ENCODE data around the gene SLAMF1. TPM values are rescaled to one million over a fixed set of nuclear protein-coding genes. Genes with fewer than 3 reads are reported as not detected.

SLAMF1 gene
- total RNA-seq, 6 donors from 2014 or later, result 0.11 to 3.9 (median 1.5) TPM

DNA sequence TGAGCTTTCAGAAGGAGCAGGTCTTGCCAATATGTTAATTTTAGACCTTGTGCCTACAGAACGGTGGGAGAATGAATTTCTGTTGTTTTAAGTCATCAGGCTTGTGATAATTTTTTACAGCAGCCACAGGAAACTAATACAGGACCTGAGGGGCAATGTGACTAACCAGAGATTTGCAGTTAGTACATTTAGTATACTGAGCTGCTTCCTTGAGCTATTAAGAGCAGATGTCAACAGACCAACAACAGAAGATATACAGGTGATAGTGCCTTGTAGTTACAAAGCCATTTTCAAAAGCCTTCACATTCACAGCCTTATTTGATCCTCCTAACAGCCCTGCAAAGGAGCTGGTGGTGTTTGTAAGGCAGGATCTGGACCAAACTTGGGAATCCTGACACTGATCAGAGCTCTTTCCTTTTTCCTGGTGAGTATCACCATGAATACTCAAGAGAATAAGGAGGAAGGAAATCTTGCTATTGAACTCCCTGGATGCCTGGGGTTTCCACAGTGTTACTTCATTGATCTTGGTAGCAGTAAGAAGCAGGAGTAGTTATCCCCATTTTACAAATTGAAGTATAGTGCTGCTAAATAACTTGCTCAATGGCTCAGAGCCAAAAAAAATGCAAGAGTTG is 4.7 kb upstream of the SLAMF1 start:
- 10 to 35% methylated on average over 1 of the region's 1 CpG for WGBS, 2 donors
- H3K27ac ChIP-seq, result peak overlapping the region in 1 of 4 donors; percentile 48
- peaks cover 14 to 25% (median 20%) of the 10 kb centered on the region in 4 donors for H3K4me1 ChIP-seq
- TF ChIP-seq EP300 (IDR thresholded peaks at IDR 0.05), result no peak
- TF ChIP-seq POLR2AphosphoS5 (IDR thresholded peaks at IDR 0.05), result no peak
- TF ChIP-seq POLR2A (IDR thresholded peaks at IDR 0.05), result no peak
- TF ChIP-seq, protein P1, sequence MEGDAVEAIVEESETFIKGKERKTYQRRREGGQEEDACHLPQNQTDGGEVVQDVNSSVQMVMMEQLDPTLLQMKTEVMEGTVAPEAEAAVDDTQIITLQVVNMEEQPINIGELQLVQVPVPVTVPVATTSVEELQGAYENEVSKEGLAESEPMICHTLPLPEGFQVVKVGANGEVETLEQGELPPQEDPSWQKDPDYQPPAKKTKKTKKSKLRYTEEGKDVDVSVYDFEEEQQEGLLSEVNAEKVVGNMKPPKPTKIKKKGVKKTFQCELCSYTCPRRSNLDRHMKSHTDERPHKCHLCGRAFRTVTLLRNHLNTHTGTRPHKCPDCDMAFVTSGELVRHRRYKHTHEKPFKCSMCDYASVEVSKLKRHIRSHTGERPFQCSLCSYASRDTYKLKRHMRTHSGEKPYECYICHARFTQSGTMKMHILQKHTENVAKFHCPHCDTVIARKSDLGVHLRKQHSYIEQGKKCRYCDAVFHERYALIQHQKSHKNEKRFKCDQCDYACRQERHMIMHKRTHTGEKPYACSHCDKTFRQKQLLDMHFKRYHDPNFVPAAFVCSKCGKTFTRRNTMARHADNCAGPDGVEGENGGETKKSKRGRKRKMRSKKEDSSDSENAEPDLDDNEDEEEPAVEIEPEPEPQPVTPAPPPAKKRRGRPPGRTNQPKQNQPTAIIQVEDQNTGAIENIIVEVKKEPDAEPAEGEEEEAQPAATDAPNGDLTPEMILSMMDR (IDR thresholded peaks at IDR 0.05), result no peak
- H3K36me3 ChIP-seq, result no peaks in the 10 kb centered on the region
- no peak for ATAC-seq (ENCODE audit: low FRiP score in 2 of 2)
- no peaks in the 10 kb centered on the region for H3K9me3 ChIP-seq
- no peaks in the 10 kb centered on the region for H3K27me3 ChIP-seq
- no peak overlapping the region for H3K4me3 ChIP-seq
- DNase-seq, result no peak

DNA sequence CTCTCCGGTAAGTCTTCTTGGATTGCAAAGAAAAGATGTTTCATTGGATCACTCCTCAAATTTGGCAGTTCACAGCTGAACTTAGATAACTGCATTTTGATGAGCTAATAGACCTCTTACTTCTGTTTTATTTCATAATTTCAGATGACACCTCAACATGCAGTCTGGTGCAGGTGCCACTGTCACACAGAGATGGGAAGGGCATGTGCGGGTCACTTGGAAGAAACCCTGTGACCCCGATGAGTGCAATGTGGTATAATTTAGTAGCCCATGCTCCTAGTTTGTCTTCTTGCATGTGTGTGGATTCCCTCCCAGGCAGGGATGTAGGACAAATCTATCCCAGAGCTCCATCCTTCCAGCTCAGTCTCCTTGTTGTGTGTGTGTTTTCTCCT is 481 bp upstream of the SLAMF1 start:
- WGBS, 2 donors, result 71 to 77% methylated on average over 3 of the region's 3 CpGs
- TF ChIP-seq POLR2AphosphoS5 (IDR thresholded peaks at IDR 0.05) (no peak), POLR2A (IDR thresholded peaks at IDR 0.05) (no peak), EP300 (IDR thresholded peaks at IDR 0.05) (no peak)
- TF ChIP-seq, protein P1 (IDR thresholded peaks at IDR 0.05), result no peak
- DNase-seq (no peak), ATAC-seq (ENCODE audit: low FRiP score in 2 of 2) (no peak)
- Histone ChIP-seq H3K27me3 (no peaks in the 10 kb centered on the region), H3K4me1 (peaks cover 12 to 23% (median 17%) of the 10 kb centered on the region in 4 donors), H3K27ac (peak overlapping the region in 3 of 4 donors; percentile 13 to 60 (median 57)), H3K36me3 (no peaks in the 10 kb centered on the region), H3K9me3 (no peaks in the 10 kb centered on the region), H3K4me3 (peak overlapping the region in 3 of 4 donors; percentile 10 to 29 (median 25))

- Histone ChIP-seq H3K4me1 (peaks cover 3 to 14% (median 8%) of the 10 kb centered on the region in 4 donors), H3K9me3 (no peaks in the 10 kb centered on the region), H3K4me3 (peak overlapping the region in 3 of 4 donors; percentile 10 to 29 (median 25)), H3K27me3 (no peaks in the 10 kb centered on the region), H3K36me3 (no peaks in the 10 kb centered on the region), H3K27ac (peak overlapping the region in 3 of 4 donors; percentile 13 to 60 (median 57))
- ATAC-seq (ENCODE audit: low FRiP score in 2 of 2) (no peak), DNase-seq (no peak)
- TF ChIP-seq EP300 (IDR thresholded peaks at IDR 0.05), result no peak
- TF ChIP-seq, protein P1 (IDR thresholded peaks at IDR 0.05), result no peak
- no peak for TF ChIP-seq POLR2A (IDR thresholded peaks at IDR 0.05)
- no peak for TF ChIP-seq POLR2AphosphoS5 (IDR thresholded peaks at IDR 0.05)
- 86 to 88% methylated on average over 1 of the region's 1 CpG for WGBS, 2 donors
Measured at GRCh38 chr1:160646180-160646579, 664 bp downstream of the SLAMF1 start.

- no peak for ATAC-seq (ENCODE audit: low FRiP score in 2 of 2)
- peaks cover 3 to 18% (median 8%) of the 10 kb centered on the region in 4 donors for H3K4me1 ChIP-seq
- no peaks in the 10 kb centered on the region for H3K36me3 ChIP-seq
- TF ChIP-seq, protein P1 (IDR thresholded peaks at IDR 0.05), result no peak
- no peak for TF ChIP-seq EP300 (IDR thresholded peaks at IDR 0.05)
- no peak for TF ChIP-seq POLR2AphosphoS5 (IDR thresholded peaks at IDR 0.05)
- no peak for TF ChIP-seq POLR2A (IDR thresholded peaks at IDR 0.05)
- H3K27me3 ChIP-seq, result no peaks in the 10 kb centered on the region
- WGBS, 2 donors, result 85 to 87% methylated on average over 13 of the region's 13 CpGs
- DNase-seq, result no peak
- H3K9me3 ChIP-seq, result no peaks in the 10 kb centered on the region
- peak overlapping the region in 3 of 4 donors; percentile 10 to 29 (median 25) for H3K4me3 ChIP-seq
- peak overlapping the region in 3 of 4 donors; percentile 13 to 60 (median 57) for H3K27ac ChIP-seq
Measured at GRCh38 chr1:160645386-160646130, 1.3 kb downstream of the SLAMF1 start.

All from upper lobe of left lung (tissue), 6 donors.